Activated naive CD4-positive, alpha-beta T cell treated with anti-CD3 and anti-CD28 coated beads, Interleukin-2, amount 50 U/mL, for 16 hours (primary cell): ENCODE data around the gene ZRANB3.
"Not testable (repeated sequence)": the region's sequence is repeated elsewhere in the genome, so short reads cannot be mapped to it uniquely, and the experiment has no call there.

ENCODE experiments used
- DNase-seq: peaks from one replicate; pipeline ENCODE4 v3.0.0-alpha.2; 2020

ZRANB3 gene

DNA sequence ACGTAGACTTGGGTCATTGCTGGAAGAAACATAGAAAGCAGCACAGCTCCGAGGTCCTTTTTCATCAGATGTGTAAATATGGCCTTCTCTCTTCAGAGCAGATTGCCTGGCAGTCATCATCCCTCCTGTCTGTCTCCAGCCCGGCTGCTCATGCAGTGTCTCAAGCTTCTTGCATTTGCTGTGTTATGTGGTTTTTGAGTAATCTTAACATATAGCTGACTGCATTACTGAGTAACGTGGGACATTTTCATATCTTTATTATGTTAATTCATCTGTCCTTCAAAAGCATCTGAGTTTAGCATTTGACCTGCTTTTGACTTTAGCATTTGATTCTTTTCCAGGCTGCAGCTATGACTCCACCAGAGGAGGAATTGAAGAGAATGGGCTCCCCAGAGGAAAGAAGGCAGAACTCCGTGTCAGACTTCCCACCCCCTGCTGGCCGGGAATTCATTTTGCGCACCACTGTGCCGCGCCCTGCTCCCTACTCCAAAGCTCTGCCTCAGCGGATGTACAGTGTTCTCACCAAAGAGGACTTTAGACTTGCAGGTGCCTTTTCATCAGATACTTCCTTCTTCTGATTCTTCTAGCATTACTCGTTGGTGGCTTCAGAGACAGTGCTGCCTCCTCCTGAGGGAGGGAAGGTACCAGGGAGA lies 362.7 kb downstream of the ZRANB3 start:
- DNase-seq, result no peak

- DNase-seq, result no peak
Measured at GRCh38 chr2:135167273-135167672, 363.7 kb downstream of the ZRANB3 start.

DNA sequence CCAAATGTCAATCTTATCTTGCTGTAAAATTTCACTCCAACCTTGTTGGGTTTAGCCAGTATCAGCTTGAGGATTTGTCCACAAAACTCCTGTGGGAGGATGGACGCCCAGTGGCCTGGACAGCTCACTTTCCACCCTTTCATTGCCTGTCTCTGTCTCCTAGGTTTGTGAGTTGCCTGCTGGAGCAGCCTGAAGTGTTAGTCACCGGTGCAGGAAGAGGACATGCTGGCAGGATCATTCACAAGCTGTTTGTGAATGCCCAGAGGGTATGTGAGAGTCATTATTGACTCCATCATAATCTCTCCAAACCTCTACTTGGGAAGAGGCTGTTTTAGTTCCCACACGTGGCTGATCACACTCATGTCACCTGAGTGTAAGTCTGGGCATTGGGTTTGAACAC lies 366.6 kb downstream of the ZRANB3 start:
- DNase-seq, result no peak

DNA sequence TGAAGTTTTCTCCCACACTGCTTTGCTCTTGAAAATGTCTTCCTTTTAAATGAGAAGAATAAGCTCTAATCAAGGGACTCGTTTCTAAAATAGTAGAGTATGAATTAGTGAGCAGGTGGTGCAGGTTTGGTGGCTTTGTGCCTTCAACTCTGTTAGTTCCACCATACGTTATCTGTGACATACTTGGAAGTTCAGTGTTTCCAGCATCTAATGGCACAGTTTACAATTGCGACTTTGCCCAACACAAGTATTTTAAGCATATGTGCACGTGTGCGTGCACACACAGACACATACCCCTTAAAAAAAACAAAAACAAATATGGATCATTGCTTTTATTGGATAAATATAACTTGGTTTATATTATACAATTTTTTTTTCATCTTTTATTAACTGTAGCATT lies 367.1 kb downstream of the ZRANB3 start:
- DNase-seq, result no peak

- DNase-seq, result no peak
Measured at GRCh38 chr2:135163306-135163705, 367.7 kb downstream of the ZRANB3 start.

DNA sequence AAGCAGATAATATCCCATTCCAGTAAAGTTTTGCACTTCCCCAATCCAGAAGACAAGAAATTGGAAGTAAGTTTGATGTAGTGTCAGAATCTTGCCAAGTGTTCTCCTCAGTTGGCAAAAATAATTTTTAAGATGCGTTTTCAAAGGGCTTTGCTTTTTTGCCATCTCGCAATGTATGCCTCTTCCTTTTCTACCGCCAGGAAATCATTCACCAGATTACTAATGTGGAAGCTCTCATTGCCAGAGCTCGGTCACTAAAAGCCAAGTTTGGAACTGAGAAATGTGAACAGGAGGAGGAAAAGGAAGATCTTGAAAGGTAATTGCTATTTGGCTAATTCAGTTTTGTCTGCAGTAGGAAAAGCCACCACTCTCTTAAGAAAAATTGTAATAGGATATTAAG lies 368.2 kb downstream of the ZRANB3 start:
- no peak for DNase-seq

DNA sequence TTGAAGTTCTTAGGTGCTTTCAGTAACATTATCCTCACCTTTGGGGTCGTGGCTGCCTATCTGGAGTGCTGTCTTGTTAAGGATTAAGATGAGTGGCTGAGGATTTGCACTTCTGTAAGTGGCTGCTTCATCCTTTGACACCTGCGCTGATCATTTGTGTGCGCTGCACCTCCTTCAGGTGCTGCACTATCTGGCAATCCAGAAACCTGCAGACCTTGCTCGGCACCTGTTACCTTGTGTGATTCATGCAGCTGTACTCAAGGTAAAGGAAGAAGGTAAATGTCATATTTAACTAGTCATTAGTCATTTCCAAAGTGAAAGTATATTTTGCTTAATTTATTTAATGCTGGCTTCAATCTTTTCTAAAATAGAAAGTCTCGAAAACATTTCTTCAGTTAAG lies 368.6 kb downstream of the ZRANB3 start:
- DNase-seq, result no peak

- no peak for DNase-seq
Measured at GRCh38 chr2:135159191-135159590, 371.8 kb downstream of the ZRANB3 start.

DNA sequence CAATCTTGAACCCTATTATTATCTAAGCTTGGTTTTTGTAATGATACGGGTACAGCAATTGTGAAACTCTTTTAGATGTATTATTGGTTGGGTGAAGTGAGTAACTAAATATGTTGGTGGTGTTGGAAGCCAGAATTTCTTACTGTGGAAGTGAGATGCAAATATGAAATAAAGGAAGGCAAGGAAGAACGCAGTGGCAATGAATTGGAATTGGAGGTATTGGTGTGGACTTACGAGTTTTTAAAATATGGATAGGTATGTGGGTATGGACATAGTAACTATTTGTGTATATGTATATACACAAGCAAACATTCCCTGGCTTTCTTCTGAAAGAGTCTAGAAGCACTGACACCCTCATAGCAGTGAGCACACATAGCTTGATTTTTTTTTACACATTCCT lies 373.2 kb downstream of the ZRANB3 start:
- no peak for DNase-seq

DNA sequence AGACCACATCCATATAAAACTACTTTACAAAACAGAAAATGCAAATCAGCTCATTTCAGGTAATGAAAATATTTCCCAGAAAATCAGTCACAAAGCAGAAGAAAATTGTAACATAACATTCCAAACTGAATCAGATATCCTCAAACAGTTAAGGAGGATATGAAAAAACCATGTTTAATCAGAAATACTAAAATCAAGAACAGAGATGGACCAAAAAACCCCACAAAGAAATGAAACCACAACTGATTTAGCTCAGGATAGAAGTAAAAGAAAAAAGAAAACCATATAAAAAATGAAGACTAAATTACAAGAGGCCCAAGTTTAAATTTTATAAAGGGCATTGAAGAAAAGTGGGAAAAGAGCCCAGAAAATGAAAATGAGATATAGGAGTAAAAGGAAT lies 376.1 kb downstream of the ZRANB3 start:
- no peak for DNase-seq

GRCh38 chr2:135152361-135152760 lies 378.7 kb downstream of the ZRANB3 start:
- no peak for DNase-seq

GRCh38 chr2:135151615-135152014 lies 379.4 kb downstream of the ZRANB3 start:
- DNase-seq, result no peak

DNA sequence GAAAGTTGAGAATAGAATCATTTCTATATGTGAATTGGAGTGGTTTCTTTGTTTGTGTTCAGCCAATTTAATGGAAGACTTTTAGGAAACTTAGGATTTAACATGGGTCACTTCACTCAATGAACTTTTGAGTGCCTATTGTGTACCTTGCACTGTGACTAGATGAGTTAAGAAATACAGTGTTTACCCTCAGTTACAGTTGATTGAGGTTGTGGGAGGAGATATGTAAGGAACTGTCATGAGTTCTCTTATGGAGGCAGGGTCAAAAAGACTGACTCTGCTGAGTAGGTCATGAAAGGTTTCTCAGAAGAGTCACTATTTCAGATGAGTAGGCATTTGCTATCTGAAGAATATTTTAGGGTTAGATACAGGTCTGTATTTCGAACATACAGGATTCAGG lies 380.3 kb downstream of the ZRANB3 start:
- DNase-seq, result no peak

GRCh38 chr2:135149251-135149650 lies 381.8 kb downstream of the ZRANB3 start:
- DNase-seq, result no peak

DNA sequence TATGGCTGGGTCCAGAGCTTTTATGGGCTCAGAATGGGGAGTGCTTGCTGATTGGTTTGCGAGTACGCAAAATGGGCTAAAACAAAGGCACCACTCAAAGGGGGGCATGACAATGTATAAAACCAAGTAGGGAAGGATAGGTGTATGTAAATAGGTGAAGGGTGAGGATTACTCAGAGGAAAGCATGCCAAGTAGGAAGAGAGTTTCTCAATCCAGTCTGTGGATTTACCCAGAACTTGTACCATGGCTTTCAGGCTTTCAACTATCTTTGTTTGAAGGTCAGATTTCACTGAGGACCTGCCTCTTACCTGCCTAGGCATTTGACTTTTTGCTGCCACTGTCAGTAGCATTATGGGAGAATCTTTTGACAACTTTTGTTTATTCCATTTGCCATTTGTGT lies 386.7 kb downstream of the ZRANB3 start:
- DNase-seq, result no peak

DNA sequence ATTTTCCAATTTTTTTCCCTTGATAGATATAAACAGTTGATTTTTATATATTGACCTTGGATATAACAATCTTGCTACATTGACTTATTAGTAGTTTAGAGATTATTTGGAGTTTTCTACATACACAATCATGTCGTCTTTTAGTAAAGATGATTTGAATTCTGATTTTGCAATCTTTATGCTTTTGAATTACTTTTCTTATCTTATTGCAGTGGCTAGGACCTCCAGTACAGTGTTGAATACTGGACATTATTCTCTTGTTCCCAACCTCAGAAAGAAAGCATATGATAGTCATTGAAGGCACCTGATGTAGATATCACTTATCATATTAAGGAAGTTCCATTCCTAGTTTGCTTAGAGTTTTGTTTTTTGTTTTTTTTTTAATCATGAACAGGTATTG lies 388.7 kb downstream of the ZRANB3 start:
- DNase-seq, result no peak

GRCh38 chr2:135140606-135141005 lies 390.4 kb downstream of the ZRANB3 start:
- DNase-seq, result no peak

- no peak for DNase-seq
Measured at GRCh38 chr2:135132314-135132713, 398.7 kb downstream of the ZRANB3 start.

DNA sequence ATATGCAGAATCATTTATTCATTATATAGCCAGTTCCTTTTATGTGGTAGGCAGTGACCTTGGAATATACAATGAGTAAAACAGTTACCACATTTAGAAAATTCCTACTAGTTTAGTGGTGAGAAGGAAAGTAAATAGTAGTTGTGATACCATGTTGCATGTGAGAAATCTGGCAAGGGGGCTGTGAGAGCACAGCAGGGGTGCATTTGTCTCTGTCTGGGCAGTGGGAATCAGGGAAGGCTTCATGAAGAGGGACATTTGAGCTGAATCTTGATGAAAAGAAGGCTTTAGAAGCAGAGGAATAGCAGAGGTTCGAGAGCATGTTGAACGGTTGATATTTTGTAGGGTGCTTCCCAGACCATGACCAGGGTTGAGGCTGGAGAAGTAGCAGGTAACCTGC lies 400.3 kb downstream of the ZRANB3 start:
- DNase-seq, result no peak

- DNase-seq, result no peak
Measured at GRCh38 chr2:135125940-135126339, 405.1 kb downstream of the ZRANB3 start.

- DNase-seq, result no peak
Measured at GRCh38 chr2:135124924-135125886, 405.8 kb downstream of the ZRANB3 start.

DNA sequence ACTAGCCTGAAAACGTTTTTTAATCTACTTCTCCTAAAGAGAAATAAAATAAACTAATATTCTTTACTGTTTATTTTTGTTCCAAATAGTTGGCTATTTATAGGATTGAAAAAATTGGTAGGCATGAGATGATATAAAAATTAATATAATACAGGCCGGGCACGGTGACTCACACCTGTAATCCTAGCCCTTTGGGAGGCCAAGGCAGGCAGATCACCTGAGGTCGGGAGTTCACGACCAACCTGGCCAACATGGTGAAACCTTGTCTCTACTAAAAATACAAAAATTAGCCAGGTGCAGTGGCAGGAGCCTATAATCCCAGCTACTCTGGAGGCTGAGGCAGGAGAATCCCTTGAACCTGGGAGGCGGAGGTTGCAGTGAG lies 409.4 kb downstream of the ZRANB3 start:
- not testable (repeated sequence) for DNase-seq

DNA sequence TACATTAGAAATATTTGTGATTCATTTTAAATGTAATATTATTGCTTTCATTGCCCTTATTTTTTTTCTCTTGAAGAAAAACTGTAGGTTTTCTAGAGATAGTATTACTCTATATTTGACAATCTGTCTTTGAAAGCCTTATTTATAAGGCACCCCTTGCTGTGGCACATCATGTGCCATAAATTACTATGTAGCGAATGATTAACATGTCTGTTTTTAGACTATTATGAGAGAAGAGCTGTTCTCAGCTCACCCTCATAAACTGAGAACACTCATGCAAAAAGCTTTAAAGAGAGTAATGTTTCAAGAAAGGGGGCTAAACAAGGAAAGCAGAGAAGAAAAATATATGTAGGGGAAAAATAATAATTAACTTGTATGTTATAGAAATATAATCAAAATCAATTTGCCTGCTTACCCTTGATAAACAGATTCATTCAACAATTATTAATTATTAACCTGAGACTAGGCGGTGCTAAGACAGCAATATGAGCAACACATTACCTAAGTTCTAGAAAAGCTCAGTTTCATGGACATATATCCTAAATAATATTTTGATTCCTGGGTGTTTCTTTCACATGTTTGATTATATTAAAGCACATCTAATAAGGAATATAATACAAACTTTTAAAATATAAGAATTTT lies 409.9 kb downstream of the ZRANB3 start:
- no peak for DNase-seq

GRCh38 chr2:135119582-135119981 lies 411.4 kb downstream of the ZRANB3 start:
- DNase-seq, result no peak
